ENCODE data around the gene CMTR1.

DNA sequence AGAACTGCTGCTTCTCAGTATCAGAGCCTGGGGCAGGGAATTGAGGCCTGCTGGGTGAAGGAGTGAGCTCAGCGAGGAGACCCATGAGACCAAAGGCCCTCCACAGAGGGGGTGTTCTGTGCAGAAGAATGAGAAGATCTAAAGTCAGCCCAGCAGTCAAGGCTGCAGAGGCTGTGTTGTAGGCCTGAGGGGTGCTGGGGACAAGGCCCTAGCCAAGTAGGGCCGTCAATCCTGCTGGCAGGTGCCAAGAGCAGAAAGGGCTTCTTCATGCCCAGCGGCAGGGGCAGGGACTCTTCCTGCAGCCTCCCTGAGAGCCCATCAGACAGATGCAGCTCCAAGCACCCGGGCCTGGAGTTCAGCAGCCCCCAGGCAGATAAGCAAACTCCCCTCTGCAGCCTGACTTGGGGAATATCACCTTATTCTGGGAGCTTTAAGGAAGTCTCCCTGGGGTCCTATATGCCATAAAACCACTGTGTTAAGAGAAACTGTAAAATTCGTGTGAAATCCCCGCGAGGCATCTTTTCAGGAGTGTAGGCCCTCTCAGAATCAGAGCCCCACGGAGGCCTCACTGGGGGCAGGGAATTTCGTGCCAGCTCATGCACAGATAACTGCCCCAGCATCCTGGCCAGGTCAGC, 57.6 kb downstream of the CMTR1 start:
- TF ChIP-seq ZC3H4 (CRISPR knock-in tag; IDR thresholded peaks at IDR 0.05; ENCODE audit: borderline replicate concordance) = no peak
- no peak for TF ChIP-seq ZBTB8A (CRISPR knock-in tag; IDR thresholded peaks at IDR 0.05; ENCODE audit: borderline replicate concordance, low read depth)
- TF ChIP-seq ZNF766 (CRISPR knock-in tag; IDR thresholded peaks at IDR 0.05; ENCODE audit: borderline replicate concordance) = no peak

Measured in HepG2 (cell line).